ENCODE measurements around the gene DRAM1.

The DRAM1 gene

DNA sequence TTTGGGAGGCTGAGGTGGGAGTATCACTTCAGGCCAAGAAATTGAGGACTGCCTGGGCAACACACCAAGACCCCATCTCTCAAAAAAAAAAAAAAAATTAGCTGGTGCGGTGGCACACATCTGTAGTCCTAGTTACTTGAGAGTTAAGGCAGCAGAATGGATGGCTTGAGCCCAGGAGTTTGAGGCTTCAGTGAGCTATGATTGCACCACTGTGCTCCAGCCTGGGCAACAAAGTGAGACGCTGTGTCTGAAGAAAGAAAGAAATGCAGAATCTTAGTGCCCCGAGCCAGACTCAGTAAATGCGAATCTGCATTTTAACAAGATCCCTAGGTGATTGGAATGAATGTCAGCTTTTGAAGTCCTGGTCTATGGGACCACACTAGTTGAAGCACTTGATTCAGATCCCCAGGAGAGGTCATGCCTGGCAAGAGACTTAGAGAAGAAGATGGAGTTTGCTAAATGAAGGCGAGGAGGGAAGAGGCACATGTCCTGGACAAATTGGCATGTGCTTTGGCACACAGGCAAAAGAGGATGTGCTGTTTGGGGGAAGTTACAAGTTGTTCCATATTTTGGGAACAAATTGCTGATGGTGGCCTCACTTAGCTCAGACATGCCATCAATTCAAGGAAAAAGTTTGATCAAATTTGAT lies 56.6 kb downstream of the DRAM1 start:
- H3K36me3 Mint-ChIP-seq (ENCODE audit: low read depth): no peaks in the 10 kb centered on the region
- H3K9me3 Mint-ChIP-seq: no peaks in the 10 kb centered on the region
- no peak overlapping the region for H3K4me3 Mint-ChIP-seq
- no peak for DNase-seq
- peaks cover 16% of the 10 kb centered on the region for H3K4me1 Mint-ChIP-seq (ENCODE audit: low read depth)
- no peak overlapping the region for H3K27ac Mint-ChIP-seq
- peaks cover 20% of the 10 kb centered on the region for H3K27me3 Mint-ChIP-seq

DNA sequence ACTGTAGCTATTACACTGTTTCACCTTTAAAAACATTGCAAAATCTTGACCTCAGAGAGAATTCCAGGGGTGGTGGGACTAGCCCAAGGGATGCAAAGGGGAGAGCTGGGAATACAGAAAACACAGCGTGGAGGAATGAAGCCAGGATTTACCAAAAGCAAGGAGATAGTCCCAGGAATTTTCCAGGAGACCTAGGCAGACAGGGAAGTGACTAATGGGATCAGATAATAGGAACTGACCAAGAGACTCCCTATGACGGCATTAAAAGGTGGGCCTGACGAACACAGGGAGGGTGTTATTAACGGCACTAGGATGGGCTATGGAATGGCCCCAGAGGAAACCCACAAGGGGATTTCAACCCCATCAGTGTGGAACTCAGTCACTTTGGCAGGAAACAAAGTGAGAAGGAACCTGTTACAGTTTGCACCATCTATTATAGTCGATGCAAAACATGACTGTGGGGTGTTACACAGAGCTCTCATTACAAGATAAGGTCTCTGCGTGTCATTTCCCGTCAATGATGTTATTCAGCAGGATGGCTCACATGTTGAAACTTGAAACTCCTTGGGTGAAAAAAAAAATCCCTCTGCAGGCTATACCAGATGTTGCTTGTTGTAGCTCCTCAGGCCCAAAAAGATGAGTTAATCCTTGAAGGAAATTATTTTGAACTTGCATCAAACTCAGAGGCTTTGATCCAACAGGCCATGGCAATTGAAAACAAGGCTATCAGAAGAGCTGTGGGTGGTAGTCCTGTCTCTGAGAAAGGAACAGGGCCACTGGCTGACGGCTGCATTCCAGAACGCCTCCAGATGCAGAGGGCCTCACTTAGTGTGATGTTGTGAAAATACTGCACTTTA lies 58.7 kb downstream of the DRAM1 start:
- Mint-ChIP-seq H3K36me3 (ENCODE audit: low read depth) (no peaks in the 10 kb centered on the region), H3K4me3 (no peak overlapping the region), H3K27ac (peak overlapping the region; percentile 46), H3K27me3 (peaks cover 18% of the 10 kb centered on the region), H3K4me1 (ENCODE audit: low read depth) (peaks cover 13% of the 10 kb centered on the region), H3K9me3 (no peaks in the 10 kb centered on the region)
- no peak for DNase-seq

DNA sequence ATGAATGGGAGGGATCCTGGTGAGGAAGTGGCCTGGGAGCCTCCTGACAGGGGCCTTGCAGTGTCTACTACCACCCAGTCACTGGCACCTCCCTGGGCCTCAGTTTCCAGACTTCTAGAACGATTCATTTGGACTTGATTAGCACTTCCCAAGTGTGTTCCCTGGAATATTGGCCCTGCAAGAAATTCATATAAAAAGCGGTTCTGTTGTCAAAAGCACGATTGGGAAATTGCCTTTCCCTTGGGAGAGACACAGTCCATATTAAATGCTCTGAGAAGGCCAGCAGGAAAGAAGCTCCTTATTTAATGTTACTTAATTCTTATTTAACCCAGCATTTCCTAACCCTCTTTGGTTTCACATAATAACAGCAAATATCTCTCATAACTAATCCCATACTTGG lies 61.9 kb downstream of the DRAM1 start:
- DNase-seq: no peak
- no peak overlapping the region for H3K4me3 Mint-ChIP-seq
- H3K27me3 Mint-ChIP-seq: peaks cover 16% of the 10 kb centered on the region
- no peaks in the 10 kb centered on the region for H3K9me3 Mint-ChIP-seq
- peaks cover 13% of the 10 kb centered on the region for H3K4me1 Mint-ChIP-seq (ENCODE audit: low read depth)
- H3K36me3 Mint-ChIP-seq (ENCODE audit: low read depth): no peaks in the 10 kb centered on the region
- H3K27ac Mint-ChIP-seq: no peak overlapping the region

DNA sequence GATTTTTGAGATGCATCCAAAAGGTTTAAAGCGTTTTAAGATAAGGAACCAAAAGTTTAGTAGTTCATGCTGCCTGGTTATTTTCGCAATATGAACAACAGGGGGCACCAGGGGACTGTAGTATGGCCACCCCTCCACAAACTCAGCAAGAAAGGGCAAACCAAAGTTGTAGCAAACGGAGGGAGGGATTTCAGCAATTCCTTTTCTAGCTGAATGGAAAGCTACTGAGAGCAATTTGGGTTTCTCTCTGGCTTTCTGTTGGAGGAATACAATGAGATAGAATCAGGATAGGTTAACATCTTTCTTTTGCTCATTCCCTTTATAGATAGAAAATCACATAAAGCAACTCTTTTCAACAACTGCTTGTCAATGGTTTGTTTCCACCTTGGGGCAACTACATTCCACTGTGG lies 62.5 kb downstream of the DRAM1 start:
- Mint-ChIP-seq H3K27ac (no peak overlapping the region), H3K4me1 (ENCODE audit: low read depth) (peaks cover 13% of the 10 kb centered on the region), H3K9me3 (no peaks in the 10 kb centered on the region), H3K27me3 (peaks cover 16% of the 10 kb centered on the region), H3K36me3 (ENCODE audit: low read depth) (no peaks in the 10 kb centered on the region), H3K4me3 (no peak overlapping the region)
- DNase-seq: peak; percentile 36

DNA sequence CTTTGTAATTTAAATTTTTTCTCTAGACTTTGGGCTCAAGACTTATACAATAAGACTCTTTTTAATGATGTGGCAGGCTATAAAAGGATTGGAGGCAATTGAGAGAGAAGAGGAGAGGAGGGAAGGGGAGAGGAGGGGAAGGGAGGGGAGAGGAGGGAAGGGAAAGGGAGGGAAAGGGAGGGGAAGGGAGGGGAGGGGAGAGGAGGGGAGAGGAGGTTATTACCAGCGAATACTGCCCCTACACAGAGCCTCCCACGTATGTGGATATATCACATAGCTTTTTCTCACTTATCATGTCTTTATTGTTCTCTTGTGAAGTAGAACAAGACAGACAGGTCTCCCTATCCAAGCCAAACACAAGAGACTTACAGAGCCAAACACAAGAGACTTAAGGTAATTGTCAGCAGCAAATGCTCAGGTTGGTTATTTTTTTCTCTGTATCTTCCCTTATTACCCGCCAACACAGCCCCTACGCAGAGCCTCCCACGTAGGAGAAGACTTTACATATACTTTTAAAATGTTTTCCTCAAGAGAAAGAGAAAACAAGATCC lies 63.1 kb downstream of the DRAM1 start:
- Mint-ChIP-seq H3K27me3 (peaks cover 14% of the 10 kb centered on the region), H3K4me3 (no peak overlapping the region), H3K9me3 (no peaks in the 10 kb centered on the region), H3K4me1 (ENCODE audit: low read depth) (peaks cover 13% of the 10 kb centered on the region), H3K27ac (no peak overlapping the region), H3K36me3 (ENCODE audit: low read depth) (no peaks in the 10 kb centered on the region)
- no peak for DNase-seq

DNA sequence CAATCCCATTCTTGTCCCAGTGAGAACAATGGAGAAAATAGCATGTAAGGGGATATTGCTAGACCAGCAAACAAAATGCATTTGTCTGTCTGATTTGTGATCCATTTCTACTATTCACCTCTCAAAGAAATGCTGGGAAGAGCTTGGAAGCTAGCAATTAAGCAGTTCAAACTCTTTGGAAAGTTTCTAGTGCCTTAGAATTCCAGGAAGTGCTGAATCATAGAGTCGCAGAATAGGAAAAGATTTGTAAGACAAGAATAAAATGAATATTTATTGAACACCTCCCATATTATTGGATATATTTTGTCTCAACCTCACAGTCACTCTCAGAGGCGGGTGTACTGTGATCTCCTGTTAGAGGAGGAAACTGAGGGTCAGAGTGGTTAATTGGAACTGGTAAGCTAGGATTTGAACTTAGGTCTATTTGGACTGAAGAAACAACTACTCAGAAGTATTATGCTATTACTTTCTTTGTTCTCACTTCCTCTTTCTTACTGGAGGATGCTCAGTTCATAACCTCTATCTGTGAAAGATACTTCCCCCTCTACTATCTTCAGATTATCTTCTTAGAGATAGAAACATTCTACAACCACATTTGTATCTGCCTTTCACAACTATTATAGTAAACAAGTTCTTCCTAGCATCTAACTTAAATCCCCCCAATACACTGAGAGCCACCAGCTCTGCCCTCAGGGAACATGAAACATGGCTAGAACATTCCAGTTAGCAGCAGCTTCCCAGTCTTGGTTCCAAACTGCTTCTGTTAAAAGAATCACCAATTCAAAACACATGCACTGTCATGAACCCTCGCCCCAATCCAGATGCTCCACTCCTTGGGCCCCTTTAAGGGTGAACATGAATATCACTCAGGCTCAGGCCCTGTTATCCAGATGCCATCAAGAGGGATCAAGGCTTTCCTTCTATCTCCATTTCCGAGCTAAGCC lies 64.2 kb downstream of the DRAM1 start:
- no peak overlapping the region for H3K27ac Mint-ChIP-seq
- no peak overlapping the region for H3K4me3 Mint-ChIP-seq
- peaks cover 3% of the 10 kb centered on the region for H3K4me1 Mint-ChIP-seq (ENCODE audit: low read depth)
- H3K36me3 Mint-ChIP-seq (ENCODE audit: low read depth): no peaks in the 10 kb centered on the region
- no peak for DNase-seq
- H3K9me3 Mint-ChIP-seq: no peaks in the 10 kb centered on the region
- H3K27me3 Mint-ChIP-seq: peaks cover 9% of the 10 kb centered on the region

DNA sequence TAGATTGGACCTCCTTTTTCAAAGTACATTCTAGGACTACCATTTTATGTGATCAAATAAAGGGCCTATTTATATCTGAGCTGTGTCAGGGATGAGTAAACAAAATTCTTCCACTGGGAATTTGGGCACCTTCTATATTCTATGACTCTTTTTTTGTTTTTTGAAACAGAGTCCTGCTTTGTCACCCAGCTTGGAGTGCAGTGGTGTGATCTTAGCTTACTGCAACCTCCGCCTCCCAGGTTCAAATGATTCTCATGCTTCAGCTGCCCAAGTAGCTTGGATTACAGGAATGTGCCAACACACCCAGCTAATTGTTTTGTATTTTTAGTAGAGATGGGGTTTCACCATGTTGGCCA lies 64.8 kb downstream of the DRAM1 start:
- Mint-ChIP-seq H3K4me1 (ENCODE audit: low read depth) (no peaks in the 10 kb centered on the region), H3K9me3 (no peaks in the 10 kb centered on the region), H3K36me3 (ENCODE audit: low read depth) (no peaks in the 10 kb centered on the region), H3K27me3 (peaks cover 7% of the 10 kb centered on the region), H3K4me3 (no peak overlapping the region), H3K27ac (no peak overlapping the region)
- no peak for DNase-seq

DNA sequence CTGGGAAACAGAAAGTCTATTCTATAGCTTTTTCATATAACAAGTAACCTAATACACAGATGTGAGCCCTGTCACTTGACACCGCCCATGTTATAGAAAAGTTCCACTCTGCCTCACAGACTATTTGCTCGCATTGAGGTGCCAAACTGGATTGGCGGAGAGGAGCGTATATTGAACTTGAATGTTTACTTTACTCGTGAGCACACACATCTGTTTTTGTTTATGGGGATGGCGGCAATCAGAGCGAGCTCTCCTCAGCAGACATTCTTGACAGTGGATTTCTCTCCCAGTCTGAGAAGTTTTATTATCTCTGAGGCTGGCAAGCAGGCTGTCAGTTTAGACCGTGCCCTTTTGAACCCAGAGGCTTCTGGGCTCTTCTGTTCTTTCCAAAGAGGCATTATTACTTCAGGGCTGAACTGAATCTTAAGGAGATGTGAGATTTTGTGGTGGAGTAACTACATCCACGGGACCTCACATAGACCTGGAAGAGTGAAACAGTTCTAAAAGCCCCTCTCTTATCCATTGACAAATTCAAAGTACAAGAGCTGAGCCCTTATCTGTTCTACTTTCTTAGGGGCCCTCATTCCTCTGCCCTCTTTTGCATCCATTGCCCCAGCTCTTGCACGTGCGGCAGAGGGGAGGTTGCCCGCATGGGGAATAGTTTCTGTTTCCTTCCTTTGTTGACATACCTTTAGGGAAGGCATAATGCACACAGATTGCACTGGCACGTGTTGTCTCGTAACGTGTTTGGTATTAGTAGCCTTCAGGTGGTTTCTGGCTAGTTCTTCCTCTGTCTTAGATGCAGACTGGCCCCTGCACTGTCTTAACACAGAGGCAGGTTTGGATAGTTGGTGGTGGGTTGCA lies 68.2 kb downstream of the DRAM1 start:
- H3K9me3 Mint-ChIP-seq: no peaks in the 10 kb centered on the region
- DNase-seq: no peak
- H3K4me1 Mint-ChIP-seq (ENCODE audit: low read depth): peaks cover 2% of the 10 kb centered on the region
- H3K27ac Mint-ChIP-seq: no peak overlapping the region
- H3K4me3 Mint-ChIP-seq: no peak overlapping the region
- peaks cover 7% of the 10 kb centered on the region for H3K27me3 Mint-ChIP-seq
- no peaks in the 10 kb centered on the region for H3K36me3 Mint-ChIP-seq (ENCODE audit: low read depth)

DNA sequence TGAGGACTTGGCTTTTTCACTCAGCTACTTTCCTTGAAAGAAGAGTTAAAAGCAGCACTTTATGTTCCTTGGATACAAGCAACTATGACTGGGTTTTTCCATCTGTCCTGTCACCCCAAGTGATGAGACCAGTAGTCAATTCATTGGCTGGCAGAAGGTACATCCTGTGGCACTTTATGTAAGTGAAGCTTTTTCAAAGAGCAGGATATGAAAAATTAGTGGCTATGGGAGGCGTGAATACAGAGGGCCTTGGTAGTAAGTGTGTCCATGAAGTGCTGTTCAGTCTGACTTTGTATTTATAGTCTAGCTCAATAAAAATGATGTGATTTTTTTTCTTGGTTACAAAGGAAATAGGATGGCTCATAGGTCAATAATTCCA lies 68.8 kb downstream of the DRAM1 start:
- peaks cover 8% of the 10 kb centered on the region for H3K4me1 Mint-ChIP-seq (ENCODE audit: low read depth)
- no peak for DNase-seq
- no peak overlapping the region for H3K27ac Mint-ChIP-seq
- H3K36me3 Mint-ChIP-seq (ENCODE audit: low read depth): no peaks in the 10 kb centered on the region
- H3K4me3 Mint-ChIP-seq: no peak overlapping the region
- H3K9me3 Mint-ChIP-seq: no peaks in the 10 kb centered on the region
- peaks cover 7% of the 10 kb centered on the region for H3K27me3 Mint-ChIP-seq

DNA sequence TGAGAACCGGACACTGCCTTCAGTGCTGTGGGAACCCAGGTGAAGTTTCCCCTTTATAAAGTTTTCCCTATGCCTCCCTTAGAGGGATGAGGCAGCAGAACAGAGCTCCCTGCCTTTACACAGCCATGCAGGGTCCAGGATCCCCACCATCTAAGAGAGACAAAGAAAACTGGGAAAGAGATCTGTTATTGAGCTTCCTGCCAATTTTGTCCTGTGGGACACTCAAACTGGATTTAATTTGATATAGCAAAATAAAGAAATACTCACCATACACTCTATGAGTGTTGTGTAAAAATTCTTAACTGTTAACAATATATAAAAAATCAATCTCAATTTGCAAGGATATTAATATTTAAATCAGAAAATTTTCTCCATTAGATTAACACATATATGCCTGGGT lies 69.9 kb downstream of the DRAM1 start:
- H3K4me1 Mint-ChIP-seq (ENCODE audit: low read depth): peaks cover 9% of the 10 kb centered on the region
- H3K36me3 Mint-ChIP-seq (ENCODE audit: low read depth): no peaks in the 10 kb centered on the region
- no peak for DNase-seq
- H3K27ac Mint-ChIP-seq: no peak overlapping the region
- H3K4me3 Mint-ChIP-seq: no peak overlapping the region
- peaks cover 2% of the 10 kb centered on the region for H3K27me3 Mint-ChIP-seq
- H3K9me3 Mint-ChIP-seq: no peaks in the 10 kb centered on the region

DNA sequence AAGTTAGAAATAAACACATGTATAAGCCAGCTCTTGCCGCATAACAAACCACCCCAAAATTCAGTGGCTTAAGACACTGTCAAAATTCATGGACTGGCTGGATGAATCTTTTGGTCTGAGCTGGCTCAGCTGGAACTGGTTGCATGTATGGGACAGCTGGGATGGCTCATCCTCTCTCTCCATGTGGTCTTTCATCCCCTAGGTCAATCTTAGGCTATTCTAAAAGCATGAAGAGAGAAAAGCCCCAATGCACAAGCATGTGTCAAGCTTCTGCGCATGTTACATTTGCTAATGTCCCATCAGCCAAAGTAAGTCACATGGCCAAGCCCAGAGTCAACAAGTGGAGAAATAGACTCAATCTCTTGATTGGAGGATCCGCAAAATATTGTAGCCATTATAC lies 71.0 kb downstream of the DRAM1 start:
- Mint-ChIP-seq H3K4me3 (no peak overlapping the region), H3K36me3 (ENCODE audit: low read depth) (no peaks in the 10 kb centered on the region), H3K9me3 (no peaks in the 10 kb centered on the region), H3K27me3 (peaks cover 2% of the 10 kb centered on the region), H3K4me1 (ENCODE audit: low read depth) (peaks cover 9% of the 10 kb centered on the region), H3K27ac (no peak overlapping the region)
- no peak for DNase-seq

DNA sequence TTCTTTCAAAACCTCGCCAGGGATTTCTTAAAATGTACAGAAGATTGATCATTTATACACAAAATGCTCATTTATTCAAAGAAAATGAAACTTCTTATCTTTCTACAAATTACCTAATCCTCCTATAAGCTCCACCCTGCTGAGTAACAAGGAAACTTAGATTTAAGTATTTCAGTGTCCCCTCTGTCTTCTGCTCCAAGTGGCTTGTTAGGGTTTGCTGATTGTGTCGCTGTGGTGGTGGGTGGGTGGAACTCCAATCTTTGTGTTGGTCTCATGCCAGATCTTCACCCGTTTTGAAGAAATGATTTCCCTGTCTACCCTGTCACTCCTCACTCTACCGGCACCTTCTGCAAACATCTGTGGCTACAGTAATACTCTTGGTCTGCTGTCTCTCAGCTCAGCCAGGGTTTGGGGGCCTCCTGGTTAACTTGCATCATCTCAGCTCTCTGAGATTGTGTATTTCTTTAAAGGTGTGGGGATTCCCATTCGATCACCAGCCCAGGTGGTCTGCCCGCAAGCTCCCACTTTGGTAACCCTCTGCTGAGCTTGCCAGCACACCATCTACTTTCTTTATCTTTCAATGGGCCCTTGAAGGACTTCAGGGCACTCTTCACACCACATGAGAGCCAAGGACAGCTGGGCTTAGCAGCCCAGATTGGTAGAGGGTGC lies 73.8 kb downstream of the DRAM1 start:
- Mint-ChIP-seq H3K27ac (no peak overlapping the region), H3K4me1 (ENCODE audit: low read depth) (peaks cover 9% of the 10 kb centered on the region), H3K9me3 (no peaks in the 10 kb centered on the region), H3K36me3 (ENCODE audit: low read depth) (no peaks in the 10 kb centered on the region), H3K4me3 (no peak overlapping the region), H3K27me3 (peaks cover 2% of the 10 kb centered on the region)
- DNase-seq: no peak

DNA sequence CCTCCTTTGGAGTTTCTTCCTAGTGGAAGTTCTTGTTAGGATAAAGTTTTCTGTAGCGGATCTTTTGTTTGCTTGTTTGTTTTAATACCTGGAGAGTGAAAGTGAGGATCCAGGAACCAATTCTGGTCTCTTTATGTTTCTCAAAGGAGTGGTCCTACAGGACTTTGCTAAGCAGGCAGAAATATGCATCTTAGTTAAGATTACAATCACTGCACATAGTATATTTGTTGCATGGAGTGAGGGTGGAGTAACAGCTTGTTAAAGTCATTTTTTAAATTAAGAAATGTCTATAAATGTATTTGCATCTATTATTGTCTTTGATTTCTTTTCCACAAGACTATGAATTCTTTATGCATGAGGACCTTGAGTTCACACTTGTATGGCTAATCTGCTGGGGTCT lies 76.7 kb downstream of the DRAM1 start:
- Mint-ChIP-seq H3K4me1 (ENCODE audit: low read depth) (peaks cover 9% of the 10 kb centered on the region), H3K27me3 (peaks cover 2% of the 10 kb centered on the region), H3K9me3 (peaks cover 5% of the 10 kb centered on the region), H3K36me3 (ENCODE audit: low read depth) (no peaks in the 10 kb centered on the region), H3K27ac (no peak overlapping the region), H3K4me3 (no peak overlapping the region)
- no peak for DNase-seq
